Measurements from ENCODE around the gene PLD4.
"Not testable (repeated sequence)": the region's sequence is repeated elsewhere in the genome, so short reads cannot be mapped to it uniquely, and the experiment has no call there.

The PLD4 gene

DNA sequence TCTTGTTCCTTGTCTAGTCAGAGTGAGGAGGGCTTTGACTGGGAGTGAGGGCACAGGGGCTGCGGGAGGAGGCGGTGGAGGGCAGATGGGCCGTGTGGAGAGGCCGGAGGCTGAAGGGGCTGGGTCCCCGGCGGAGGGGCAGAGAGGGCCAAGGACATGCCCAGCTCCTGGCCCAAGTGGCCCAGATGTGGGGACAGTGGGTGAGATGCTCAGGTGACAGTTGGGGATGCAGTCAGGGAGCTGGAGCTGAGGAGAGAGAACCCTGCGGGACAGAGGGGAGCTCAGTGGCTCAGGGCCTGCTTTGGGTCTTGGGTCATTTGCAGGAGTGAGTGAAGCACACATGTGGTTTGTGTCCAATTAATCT is 26.5 kb upstream of the PLD4 start:
- in situ Hi-C loops (cut with HindIII; ENCODE audit: low sequenced_read_pairs): no loop called here

DNA sequence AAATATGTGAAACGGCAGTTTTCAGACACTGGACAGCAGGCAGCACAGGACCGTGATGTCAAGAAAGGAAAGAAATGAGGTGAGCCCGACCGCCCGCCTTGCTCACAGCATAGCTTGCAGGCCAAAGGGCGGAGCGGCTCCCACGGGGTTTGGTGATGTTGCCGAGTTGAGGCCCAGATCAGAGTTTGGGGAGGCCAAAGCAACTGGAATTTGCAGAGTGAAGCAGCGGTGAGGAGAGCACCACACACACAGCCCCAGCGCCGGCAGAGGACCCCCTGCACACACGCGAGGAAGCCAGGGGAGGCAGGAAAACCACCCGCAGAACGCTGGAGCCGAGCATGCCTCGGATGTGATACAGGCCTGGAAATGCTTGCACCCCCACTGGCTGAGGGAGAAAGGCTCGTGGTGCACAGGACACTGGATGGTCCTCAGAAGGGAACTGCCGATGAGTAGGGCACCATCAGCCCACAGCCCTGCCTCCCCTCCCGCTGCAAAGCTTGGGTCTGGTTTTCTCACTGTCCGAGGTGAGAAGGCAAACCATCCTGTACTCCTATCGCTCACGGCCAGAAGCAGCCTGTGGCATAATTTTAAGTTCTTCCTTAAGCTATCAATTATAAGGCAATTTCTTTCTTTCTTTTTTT is 25.7 kb upstream of the PLD4 start:
- in situ Hi-C loops (cut with HindIII; ENCODE audit: low sequenced_read_pairs): no loop called here

DNA sequence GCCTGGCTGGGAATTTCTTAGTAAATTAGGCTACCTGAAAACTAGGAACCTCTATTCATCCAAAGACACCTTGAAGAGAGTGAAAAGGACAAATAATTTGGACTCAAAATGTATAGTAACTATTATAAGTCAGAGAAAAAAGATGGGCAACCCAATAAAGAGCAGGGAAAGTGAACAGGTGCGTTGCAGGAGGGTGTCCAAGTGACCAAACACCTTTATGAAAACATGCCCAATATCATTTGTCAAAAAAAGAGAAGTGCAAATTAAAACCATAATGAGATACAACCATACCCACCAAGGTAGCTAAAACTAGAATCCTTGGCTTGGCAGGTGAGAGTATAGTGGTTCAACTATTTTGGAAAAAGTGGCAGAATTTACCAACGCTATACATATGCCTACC is 24.9 kb upstream of the PLD4 start:
- in situ Hi-C loops (cut with HindIII; ENCODE audit: low sequenced_read_pairs): no loop called here

GRCh38 chr14:104900639-104901512 is 23.8 kb upstream of the PLD4 start:
- in situ Hi-C loops (cut with HindIII; ENCODE audit: low sequenced_read_pairs): no loop called here

GRCh38 chr14:104903990-104904389 is 20.7 kb upstream of the PLD4 start:
- in situ Hi-C loops (cut with HindIII; ENCODE audit: low sequenced_read_pairs): no loop called here

DNA sequence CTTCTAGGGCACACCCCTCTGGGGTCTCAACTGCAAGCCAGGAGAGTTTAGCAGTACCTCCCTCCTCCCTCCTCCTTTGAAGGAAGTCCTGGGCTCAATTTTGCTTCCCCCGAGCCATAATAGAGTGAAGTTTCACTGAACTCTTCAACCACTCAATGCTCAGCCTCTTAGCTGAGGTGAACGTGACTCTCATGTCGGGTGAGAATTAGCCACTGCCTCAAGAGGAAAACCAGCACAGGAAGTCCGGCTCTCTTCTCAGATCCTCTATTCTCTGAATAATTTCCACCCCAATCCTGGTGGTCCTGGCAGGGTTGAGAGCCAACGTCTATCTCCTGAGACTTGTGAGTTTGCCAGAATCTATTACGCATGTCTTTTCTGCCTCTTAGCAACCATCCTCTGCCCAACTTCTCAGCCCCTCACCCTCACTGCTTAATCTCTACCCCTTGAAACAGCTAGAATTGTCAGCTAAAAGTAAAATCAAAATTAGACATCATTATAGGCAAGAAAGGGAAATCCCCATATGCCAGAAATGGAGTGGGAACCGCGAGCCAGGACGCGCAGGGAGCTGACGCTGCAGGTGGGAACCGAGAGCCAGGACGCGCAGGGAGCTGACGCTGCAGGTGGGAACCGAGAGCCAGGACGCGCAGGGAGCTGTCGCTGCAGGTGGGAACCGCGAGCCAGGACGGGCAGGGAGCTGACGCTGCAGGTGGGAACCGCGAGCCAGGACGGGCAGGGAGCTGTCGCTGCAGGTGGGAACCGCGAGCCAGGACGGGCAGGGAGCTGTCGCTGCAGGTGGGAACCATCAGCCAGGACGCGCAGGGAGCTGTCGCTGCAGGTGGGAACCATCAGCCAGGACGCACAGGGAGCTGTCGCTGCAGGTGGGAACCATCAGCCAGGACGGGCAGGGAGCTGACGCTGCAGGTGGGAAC is 19.8 kb upstream of the PLD4 start:
- in situ Hi-C loops (cut with HindIII; ENCODE audit: low sequenced_read_pairs): not testable (repeated sequence)

GRCh38 chr14:104905579-104905933 is 19.1 kb upstream of the PLD4 start:
- in situ Hi-C loops (cut with HindIII; ENCODE audit: low sequenced_read_pairs): not testable (repeated sequence)

DNA sequence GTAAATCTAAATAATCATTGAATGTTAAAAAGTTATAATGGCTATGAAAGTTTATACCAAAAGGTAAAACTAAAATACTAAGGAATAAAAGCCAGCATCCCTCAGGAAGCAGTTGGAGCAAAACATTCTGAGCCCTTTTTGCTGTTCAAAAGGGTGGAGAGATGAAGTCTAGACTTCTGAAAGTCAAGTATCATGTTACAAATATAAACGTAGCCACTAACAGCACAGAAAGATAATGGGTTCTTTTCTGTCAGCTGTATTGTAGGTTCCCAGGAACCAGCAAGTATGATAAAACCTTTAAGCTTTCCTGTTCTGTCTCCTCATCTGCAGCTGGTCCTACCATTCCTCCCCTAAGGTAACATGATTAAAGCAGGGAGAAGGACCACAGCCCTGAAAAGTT is 16.4 kb upstream of the PLD4 start:
- in situ Hi-C loops (cut with HindIII; ENCODE audit: low sequenced_read_pairs): no loop called here

- in situ Hi-C loops (cut with HindIII; ENCODE audit: low sequenced_read_pairs): no loop called here
Observed at GRCh38 chr14:104912053-104912452, 12.6 kb upstream of the PLD4 start.

- in situ Hi-C loops (cut with HindIII; ENCODE audit: low sequenced_read_pairs): no loop called here
Observed at GRCh38 chr14:104913435-104913834, 11.2 kb upstream of the PLD4 start.

DNA sequence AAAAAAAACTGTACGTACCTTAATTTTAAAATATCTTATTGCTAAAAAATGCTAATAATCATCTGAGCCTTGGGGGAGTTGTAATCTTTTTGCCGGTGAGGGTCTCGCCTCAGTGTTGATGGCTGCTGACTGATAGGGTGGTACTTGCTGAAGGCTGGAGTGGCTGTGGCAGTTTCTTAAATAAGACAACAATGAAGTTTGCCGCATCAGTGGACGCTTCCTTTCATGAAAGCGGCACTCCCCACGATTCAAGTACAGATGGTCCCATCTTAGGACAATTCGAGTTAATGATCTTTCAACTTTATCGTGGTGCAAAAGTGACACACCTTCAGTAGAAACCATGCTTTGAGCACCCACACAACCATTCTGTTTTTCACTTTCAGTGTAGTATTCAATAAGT is 7.6 kb upstream of the PLD4 start:
- in situ Hi-C loops (cut with HindIII; ENCODE audit: low sequenced_read_pairs): no loop called here

- in situ Hi-C loops (cut with HindIII; ENCODE audit: low sequenced_read_pairs): no loop called here
Observed at GRCh38 chr14:104917993-104918392, 6.7 kb upstream of the PLD4 start.

GRCh38 chr14:104919152-104919992 is 5.3 kb upstream of the PLD4 start:
- in situ Hi-C loops (cut with HindIII; ENCODE audit: low sequenced_read_pairs): not testable (repeated sequence)

DNA sequence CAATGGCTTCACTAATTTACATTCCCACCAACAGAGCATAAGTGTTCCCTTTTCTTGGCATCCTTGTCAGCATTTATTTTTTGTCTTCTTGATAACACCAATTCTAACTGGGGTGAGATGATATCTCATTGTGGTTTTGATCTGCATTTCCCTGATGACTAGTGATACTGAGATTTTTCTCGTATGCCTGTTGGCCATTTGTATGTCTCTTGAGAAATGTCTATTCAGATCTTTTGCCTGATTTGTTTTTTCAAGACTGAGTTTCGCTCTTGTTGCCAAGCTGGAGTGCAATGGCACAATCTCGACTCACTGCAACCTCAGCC is 4.7 kb upstream of the PLD4 start:
- in situ Hi-C loops (cut with HindIII; ENCODE audit: low sequenced_read_pairs): no loop called here

DNA sequence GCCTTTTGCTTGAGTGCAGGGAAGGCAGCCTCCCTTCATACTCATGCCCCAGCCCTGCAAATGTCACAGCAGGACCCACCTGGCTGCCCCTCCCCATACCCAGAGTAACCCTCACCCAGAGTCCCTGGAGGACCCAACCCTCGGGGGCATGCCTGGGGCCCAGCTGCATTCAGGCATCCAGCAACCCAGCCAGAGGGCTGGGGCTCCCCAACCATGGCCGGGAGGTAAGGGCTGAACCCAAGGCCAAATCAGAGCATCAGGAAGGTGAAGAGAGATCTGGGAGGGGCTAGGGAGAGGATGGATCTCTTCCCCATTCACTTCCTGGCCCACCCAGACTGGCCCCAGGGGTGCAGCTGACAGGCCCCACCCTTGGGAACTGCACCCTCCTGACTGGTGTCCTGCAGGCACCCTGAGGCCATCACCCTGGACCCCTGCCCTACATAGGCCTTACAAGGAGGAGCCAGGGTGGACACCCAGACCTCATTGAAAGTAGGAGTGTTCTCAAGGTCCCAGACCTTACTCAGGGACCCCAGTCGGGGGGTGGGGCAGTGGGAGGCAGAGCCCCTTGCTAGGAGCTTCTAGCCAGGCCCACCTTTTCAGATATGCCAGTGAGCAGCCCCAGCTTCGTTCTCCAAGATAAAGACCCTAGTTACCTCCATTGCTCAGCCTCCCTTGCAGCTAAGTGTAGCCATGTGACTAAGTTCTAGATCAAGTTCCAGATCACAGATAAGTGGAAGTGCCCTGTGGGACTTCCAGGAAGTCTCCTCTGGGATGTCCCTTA is 849 bp upstream of the PLD4 start:
- in situ Hi-C loops (cut with HindIII; ENCODE audit: low sequenced_read_pairs): no loop called here

DNA sequence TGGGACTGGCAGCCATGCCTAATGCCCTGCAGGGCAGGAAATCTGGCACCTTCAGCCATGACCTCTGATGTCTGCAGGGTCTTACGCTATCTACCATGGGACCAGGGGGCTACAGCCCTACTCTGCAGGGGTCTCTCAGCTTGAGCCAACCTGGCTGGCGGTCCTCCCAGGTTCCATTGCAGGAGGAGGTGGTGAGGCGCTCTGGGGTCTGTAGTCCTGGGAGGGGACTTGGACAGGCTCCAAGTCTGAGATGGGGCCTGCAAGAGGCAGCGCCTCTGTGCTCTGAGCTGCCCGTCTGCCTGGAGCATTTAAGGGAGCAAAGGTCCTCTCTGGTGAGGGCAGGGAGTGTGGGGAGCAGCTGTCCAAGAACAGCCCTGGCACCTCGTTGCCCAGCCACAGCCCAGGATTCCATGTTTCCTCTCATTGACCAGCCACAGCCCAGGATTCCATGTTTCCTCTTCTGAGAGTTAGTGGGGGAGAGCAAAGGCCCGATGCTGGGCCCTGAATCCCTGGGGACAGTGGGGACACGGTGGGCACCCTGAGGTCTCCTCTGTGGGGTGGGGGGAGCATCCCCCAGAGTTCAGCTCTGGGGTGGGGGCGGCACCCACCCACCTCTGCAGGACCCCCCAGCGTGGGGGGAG is 655 bp downstream of the PLD4 start:
- in situ Hi-C loops (cut with HindIII; ENCODE audit: low sequenced_read_pairs): no loop called here

- in situ Hi-C loops (cut with HindIII; ENCODE audit: low sequenced_read_pairs): no loop called here
Observed at GRCh38 chr14:104925855-104926609, 1.4 kb downstream of the PLD4 start.

DNA sequence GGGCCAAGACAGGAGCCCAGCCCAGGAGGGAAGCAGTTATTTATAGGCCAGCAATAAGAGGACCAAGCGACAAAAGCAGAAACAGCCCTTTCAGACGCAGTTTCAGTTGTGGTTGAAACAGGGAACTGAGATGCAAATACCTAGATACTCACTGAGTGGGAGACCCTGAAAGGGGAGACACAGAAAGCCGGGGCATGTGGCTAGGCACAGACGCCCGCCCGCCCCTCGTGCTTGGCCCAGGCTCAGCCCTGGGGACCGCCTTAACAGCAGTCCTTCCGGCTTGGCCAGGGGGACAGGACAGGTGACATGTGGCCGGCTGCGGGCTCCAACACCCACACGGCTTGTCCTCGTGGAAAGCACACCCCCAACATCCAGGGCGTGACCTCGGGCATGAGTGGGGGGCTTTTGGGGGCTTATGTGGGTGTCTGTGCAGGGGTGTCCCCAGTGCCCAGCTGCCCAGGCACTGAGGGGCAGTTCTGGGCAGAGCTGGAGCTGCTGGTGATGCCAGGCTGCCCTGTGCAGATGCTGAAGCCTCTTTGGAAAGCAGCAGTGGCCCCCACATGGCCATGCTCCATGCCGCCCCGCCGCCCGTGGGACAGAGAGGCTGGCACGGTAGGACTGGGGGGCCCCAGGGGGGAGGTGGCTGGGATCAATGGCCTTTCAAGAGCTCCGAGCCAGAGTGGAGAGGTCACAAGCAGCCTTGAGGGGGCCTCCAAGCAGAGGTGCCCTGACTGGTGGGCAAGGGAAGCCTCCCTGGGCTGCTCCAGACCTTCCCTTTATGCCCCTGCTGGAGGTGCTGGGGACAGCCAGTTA is 2.1 kb downstream of the PLD4 start:
- in situ Hi-C loops (cut with HindIII; ENCODE audit: low sequenced_read_pairs): no loop called here
